HK-2 (cell line): ENCODE data around the gene BMAL2.
A peak's percentile ranks its signal among the peaks of the same experiment; 100 is the strongest.

Source experiments
- DNase-seq: peaks from one replicate; pipeline ENCODE4 v3.0.0-alpha.2; 2018; ENCODE audit not compliant: unreplicated experiment

BMAL2 gene

GRCh38 chr12:27332714-27333402, at the start of gene BMAL2:
TSS of gene BMAL2 (plus strand) at chr12:27332836. CDS start at chr12:27333073, 237 bp downstream.
- DNase-seq: peak; percentile 68

- DNase-seq: no peak
These were observed 48.6 kb upstream of the BMAL2 start for GRCh38 chr12:27284021-27284420.

DNA sequence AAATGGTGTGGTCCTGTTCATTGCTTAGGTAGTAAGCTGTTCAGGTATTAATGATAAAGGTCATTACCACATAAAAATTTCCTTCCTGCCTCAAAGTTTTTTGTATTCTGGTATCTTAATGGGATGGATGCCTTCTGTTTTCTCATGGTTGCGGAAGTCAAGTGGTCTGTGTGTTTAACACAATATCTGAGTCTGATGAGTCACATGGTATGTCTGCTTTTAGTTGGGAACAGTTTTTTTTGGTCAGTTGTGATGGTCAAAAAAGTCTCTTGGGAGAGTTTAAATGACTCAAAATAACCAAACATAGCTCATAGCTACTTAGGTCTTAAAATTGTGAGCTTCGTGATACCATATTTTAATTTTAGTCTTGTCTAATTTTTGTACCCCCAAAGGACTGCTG, 47.9 kb upstream of the BMAL2 start:
- no peak for DNase-seq

DNA sequence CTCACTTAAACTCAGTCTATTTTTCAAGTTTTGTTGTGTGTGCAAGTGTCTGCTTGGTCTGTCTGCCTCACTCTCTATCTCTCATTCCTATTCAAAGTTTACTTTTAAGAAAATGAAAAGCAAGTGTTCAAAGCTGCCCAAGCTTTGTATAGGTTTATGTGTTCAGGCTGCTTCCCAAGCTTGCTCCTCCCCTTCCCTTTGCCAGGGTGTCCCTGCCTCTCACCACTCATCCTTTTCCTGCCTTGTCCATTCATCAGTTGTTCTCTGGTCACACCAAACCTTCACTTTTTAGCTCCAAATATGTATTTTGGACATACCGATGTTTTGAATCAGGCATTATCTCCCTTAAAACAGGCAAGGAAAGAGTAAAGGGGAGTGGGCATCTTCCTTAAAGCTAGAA, 47.2 kb upstream of the BMAL2 start:
- DNase-seq: no peak

GRCh38 chr12:27289414-27289813, 43.2 kb upstream of the BMAL2 start:
- no peak for DNase-seq

GRCh38 chr12:27290501-27291168, 42.0 kb upstream of the BMAL2 start:
- no peak for DNase-seq

- no peak for DNase-seq
These were observed 40.8 kb upstream of the BMAL2 start for GRCh38 chr12:27291862-27292261.

GRCh38 chr12:27292718-27293117, 39.9 kb upstream of the BMAL2 start:
- DNase-seq: no peak

- no peak for DNase-seq
These were observed 39.2 kb upstream of the BMAL2 start for GRCh38 chr12:27293463-27293862.

- DNase-seq: no peak
These were observed 36.0 kb upstream of the BMAL2 start for GRCh38 chr12:27296674-27297073.

DNA sequence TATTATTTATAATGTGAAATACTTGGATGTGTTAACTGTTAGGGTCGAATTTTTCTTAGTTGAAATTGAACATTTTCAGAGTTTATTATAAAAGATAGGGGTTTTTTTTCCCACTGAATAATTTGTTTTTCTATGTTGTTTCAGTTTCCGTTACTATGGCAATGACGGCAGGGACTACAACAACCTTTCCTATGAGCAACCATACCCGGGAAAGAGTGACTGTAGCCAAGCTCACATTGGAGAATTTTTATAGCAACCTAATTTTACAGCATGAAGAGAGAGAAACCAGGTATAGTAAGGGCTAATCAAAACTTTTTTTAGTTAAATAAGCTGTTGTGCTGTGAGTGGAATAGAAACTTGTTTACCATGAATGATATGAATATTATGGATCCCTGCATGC, 35.1 kb upstream of the BMAL2 start:
- no peak for DNase-seq

DNA sequence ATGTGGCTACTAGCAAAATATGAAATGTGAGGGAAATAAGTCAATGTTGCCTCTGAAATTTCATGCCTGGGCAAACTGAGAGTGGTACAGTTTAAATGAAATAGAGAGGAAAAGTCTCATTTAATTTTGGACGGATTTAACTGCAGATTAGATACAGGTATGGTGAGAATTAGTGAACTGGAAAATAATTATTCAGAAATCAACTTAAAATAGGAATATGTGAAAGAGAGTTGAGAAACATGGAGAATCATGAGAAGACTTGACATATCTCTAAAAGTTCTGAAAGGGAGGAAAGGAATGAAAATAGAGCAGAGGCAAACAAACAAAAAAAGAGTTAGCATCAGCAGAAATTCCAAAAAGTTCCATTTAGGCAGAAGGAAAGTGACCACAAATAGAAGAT, 33.5 kb upstream of the BMAL2 start:
- no peak for DNase-seq

- DNase-seq: no peak
These were observed 32.4 kb upstream of the BMAL2 start for GRCh38 chr12:27300226-27300625.

- no peak for DNase-seq
These were observed 29.2 kb upstream of the BMAL2 start for GRCh38 chr12:27303139-27304111.

GRCh38 chr12:27304856-27305255, 27.8 kb upstream of the BMAL2 start:
- DNase-seq: no peak

- DNase-seq: no peak
These were observed 26.8 kb upstream of the BMAL2 start for GRCh38 chr12:27305673-27306456.

DNA sequence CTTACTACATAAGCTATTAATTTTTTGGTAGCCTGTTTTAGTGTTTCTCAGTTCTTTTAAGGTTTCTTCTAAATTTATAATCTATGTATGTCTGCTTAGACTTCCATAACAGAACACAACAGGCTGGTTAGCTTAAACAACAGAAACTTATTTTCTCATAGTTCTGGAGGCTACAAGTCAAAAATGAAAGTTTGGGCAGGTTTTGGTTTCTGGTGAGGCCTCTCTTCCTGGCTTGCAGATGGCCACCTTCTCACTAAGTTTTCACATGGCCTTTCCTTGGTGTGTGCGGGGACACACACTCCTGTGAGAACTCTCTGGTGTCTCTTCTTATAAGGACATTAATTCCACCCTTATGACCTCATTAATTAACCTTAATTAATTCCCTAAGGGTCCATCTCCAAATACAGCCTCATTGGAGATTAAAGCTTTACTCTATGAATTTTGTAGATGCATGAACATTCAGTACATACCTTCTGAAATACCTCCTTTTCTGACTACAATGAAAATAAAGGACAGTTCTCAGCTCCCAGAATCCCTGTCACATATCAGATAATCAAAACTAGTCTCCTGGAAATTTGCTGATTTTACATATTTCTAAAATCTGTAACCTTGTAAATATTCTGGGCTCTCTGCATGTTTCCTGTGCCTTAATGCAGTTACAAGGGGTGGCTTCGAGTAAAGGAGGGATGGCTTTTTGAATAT, 23.2 kb upstream of the BMAL2 start:
- DNase-seq: no peak

- no peak for DNase-seq
These were observed 22.7 kb upstream of the BMAL2 start for GRCh38 chr12:27309995-27310315.

DNA sequence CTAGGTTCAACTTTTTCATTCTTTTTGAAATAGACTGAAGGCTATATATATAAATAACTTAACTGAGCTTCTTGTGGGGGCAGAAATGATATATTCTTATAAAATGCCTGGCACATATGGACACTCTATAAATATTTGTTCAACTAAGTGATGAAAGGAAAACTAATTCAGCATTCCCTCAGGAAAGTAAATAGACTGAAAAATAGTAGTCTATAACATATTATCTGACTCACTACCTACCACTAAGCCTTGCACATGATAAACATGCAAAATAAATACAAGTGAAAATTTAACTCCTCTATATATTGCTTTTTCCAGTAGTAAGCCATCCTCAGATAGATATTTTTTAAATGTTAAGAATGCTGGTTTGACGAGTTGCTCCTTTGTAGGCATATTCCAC, 15.7 kb upstream of the BMAL2 start:
- DNase-seq: no peak

- DNase-seq: no peak
These were observed 13.2 kb upstream of the BMAL2 start for GRCh38 chr12:27319409-27319808.

DNA sequence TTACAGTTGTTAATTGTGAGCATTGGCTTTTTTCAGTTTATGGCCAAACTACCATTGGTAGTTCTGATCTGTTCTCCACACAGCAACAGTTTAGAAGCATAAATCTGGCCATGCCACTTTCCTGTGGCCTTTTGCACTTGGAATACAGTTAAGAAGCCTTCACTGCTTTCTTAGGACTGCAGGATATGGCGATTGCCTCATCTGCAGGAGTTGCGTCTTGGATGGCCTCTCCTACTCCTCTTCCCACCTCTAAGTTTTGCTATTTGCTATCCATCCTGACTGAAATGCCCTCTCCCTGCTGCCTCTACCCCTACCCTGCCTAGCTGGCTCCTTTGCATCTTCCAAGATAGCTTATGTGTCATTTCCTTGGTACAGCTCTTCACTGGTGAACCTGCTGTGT, 12.8 kb upstream of the BMAL2 start:
- no peak for DNase-seq
